H1 (cell line): ENCODE data around the gene FSIP1. TPM values are rescaled to one million over a fixed set of nuclear protein-coding genes. Genes with fewer than 3 reads are reported as not detected.

Source experiments
- CTCF ChIA-PET: fragments of 300-600 bp; sonication (Branson Sonifier 250); formaldehyde crosslinking; loops from one replicate; lab custom pipeline; 2021; ENCODE audit not compliant: partially characterized antibody; lab: Charles Lee
- POLR2A ChIA-PET: fragments of 300-600 bp; sonication (Branson Sonifier 250); formaldehyde crosslinking; loops from one replicate; lab custom pipeline; 2021; ENCODE audit warnings: inconsistent platforms; ENCODE audit not compliant: partially characterized antibody; lab: Charles Lee
- DNase-seq, 2 experiments: peaks; one replicate each; pipeline versions ENCODE4 v3.0.0 to v3.0.0-alpha.2; 2010 to 2022; ENCODE audit warnings: low spot score in 2 of 2, low read depth in 1 of 2, mixed read lengths in 1 of 2
- FAIRE-seq: peaks from 2 replicates; lab custom pipeline; 2011; peaks lifted over from hg19 to GRCh38; lab: Jason Lieb, UNC
- H2AFZ ChIP-seq: 2 replicates; pipeline ENCODE4 v1.8.1; 2012; ENCODE audit warnings: low read length, inconsistent platforms
- H2AK5ac ChIP-seq: 2 replicates; pipeline ENCODE4 v1.6.1; 2013; ENCODE audit warnings: low read depth, low read length
- H2BK120ac ChIP-seq: replicated peaks from 2 replicates; pipeline ENCODE3; 2013; ENCODE audit warnings: low read depth, low read length, inconsistent platforms
- H2BK12ac ChIP-seq: 2 replicates; pipeline ENCODE4 v1.6.1; 2013; ENCODE audit warnings: low read depth, low read length
- H2BK15ac ChIP-seq: 2 replicates; pipeline ENCODE4 v1.6.1; 2013; ENCODE audit warnings: low read length
- H2BK20ac ChIP-seq: 2 replicates; pipeline ENCODE4 v1.6.1; 2013; ENCODE audit warnings: low read length
- H2BK5ac ChIP-seq: 2 replicates; pipeline ENCODE4 v1.6.1; 2013; ENCODE audit warnings: low read depth, low read length
- H3K14ac ChIP-seq: 2 replicates; pipeline ENCODE4 v1.6.1; 2013; ENCODE audit warnings: inconsistent platforms; ENCODE audit not compliant: insufficient read length
- H3K18ac ChIP-seq: 2 replicates; pipeline ENCODE4 v1.6.1; 2013; ENCODE audit warnings: low read length; ENCODE audit errors: extremely low read depth
- H3K23ac ChIP-seq: 2 replicates; pipeline ENCODE4 v1.6.1; 2013; ENCODE audit warnings: inconsistent platforms; ENCODE audit not compliant: insufficient read length
- H3K23me2 ChIP-seq: 2 replicates; pipeline ENCODE4 v1.6.1; 2013; ENCODE audit warnings: low read depth, low read length
- H3K27ac ChIP-seq: 2 replicates; pipeline ENCODE4 v1.6.1; 2011; ENCODE audit warnings: low read depth, low read length, inconsistent platforms
- H3K27me3 ChIP-seq, 4 experiments: replicated peaks in 1 of 4; 1 replicate in 1 of 4; 2 replicates in 3 of 4; pipeline versions ENCODE4 v1.6.1 to v1.8.1; 2011 to 2013; ENCODE audit warnings: low read length in 3 of 4, mild to moderate bottlenecking in 3 of 4, inconsistent platforms in 2 of 4, mixed read lengths in 2 of 4, moderate library complexity in 1 of 4; ENCODE audit not compliant: control insufficient read depth in 3 of 4, insufficient read depth in 3 of 4; ENCODE audit errors: extremely low read depth in 1 of 4
- H3K36me3 ChIP-seq, 4 experiments: 2 replicates each; pipeline versions ENCODE4 v1.6.1 to v1.8.1; 2011 to 2013; ENCODE audit warnings: mild to moderate bottlenecking in 4 of 4, low read length in 3 of 4, moderate library complexity in 2 of 4, control low read depth in 1 of 4, inconsistent platforms in 1 of 4; ENCODE audit not compliant: insufficient read depth in 4 of 4, control insufficient read depth in 2 of 4
- H3K4ac ChIP-seq: replicated peaks from 2 replicates; pipeline ENCODE3; 2013; ENCODE audit warnings: low read length, low read depth, mixed read lengths, inconsistent platforms; ENCODE audit not compliant: insufficient read length
- H3K4me1 ChIP-seq, 4 experiments: replicated peaks in 1 of 4; 1 replicate in 1 of 4; 2 replicates in 3 of 4; pipeline versions ENCODE4 v1.6.1 to v1.8.1; 2011 to 2013; ENCODE audit warnings: low read length in 3 of 4, inconsistent platforms in 2 of 4, mixed read lengths in 1 of 4; ENCODE audit not compliant: insufficient read depth in 4 of 4, control insufficient read depth in 3 of 4
- H3K4me2 ChIP-seq, 2 experiments: 2 replicates each; pipeline versions ENCODE4 v1.6.1 to v1.8.1; 2011 to 2013; ENCODE audit warnings: low read depth in 2 of 2, low read length in 2 of 2, control low read depth in 1 of 2, inconsistent platforms in 1 of 2, mild to moderate bottlenecking in 1 of 2; ENCODE audit not compliant: insufficient read depth in 1 of 2
- H3K4me3 ChIP-seq, 4 experiments: fragments of 200-600, 300-600 bp in 1 of 4; sonication (generic), shearing (Covaris generic), sonication (Bioruptor Twin) in 1 of 4; 2 replicates each; pipeline versions ENCODE4 v1.5.1 to v1.8.1; 2011 to 2016; ENCODE audit warnings: low read length in 4 of 4, low read depth in 3 of 4, control low read depth in 2 of 4, inconsistent platforms in 2 of 4, mild to moderate bottlenecking in 2 of 4, mixed read lengths in 1 of 4, moderate library complexity in 1 of 4; ENCODE audit not compliant: insufficient read depth in 2 of 4; ENCODE audit errors: extremely low read depth in 1 of 4
- H3K56ac ChIP-seq: replicated peaks from 2 replicates; pipeline ENCODE3; 2013; ENCODE audit warnings: low read depth, mild to moderate bottlenecking, mixed read lengths, low read length, inconsistent platforms; ENCODE audit not compliant: insufficient read length
- H3K79me1 ChIP-seq: 2 replicates; pipeline ENCODE4 v1.6.1; 2013; ENCODE audit warnings: low read depth, low read length, control low read depth
- H3K79me2 ChIP-seq, 2 experiments: 2 replicates each; pipeline versions ENCODE4 v1.6.1 to v1.8.1; 2012 to 2013; ENCODE audit warnings: low read length in 2 of 2, mild to moderate bottlenecking in 2 of 2, inconsistent platforms in 1 of 2; ENCODE audit not compliant: insufficient read depth in 2 of 2, control insufficient read depth in 1 of 2
- H3K9ac ChIP-seq, 4 experiments: replicated peaks in 1 of 4; 1 replicate in 1 of 4; 2 replicates in 3 of 4; pipeline versions ENCODE4 v1.6.1 to v1.8.1; 2011 to 2013; ENCODE audit warnings: low read depth in 3 of 4, low read length in 3 of 4, control low read depth in 2 of 4, mild to moderate bottlenecking in 2 of 4, moderate library complexity in 2 of 4, inconsistent platforms in 1 of 4; ENCODE audit errors: extremely low read depth in 1 of 4
- H3K9me3 ChIP-seq, 2 experiments: 2 replicates each; pipeline versions ENCODE4 v1.6.1 to v1.8.1; 2012 to 2013; ENCODE audit warnings: mild to moderate bottlenecking in 2 of 2, moderate library complexity in 2 of 2, control low read depth in 1 of 2, inconsistent platforms in 1 of 2, low read depth in 1 of 2, low read length in 1 of 2, mixed read lengths in 1 of 2; ENCODE audit not compliant: insufficient read depth in 2 of 2
- H4K20me1 ChIP-seq, 2 experiments: replicated peaks in 1 of 2; 2 replicates each; pipeline versions ENCODE3 to v1.8.1; 2011 to 2013; ENCODE audit warnings: inconsistent platforms in 2 of 2, low read length in 2 of 2, mild to moderate bottlenecking in 1 of 2; ENCODE audit not compliant: insufficient read depth in 2 of 2, control insufficient read depth in 1 of 2
- H4K5ac ChIP-seq: 2 replicates; pipeline ENCODE4 v1.6.1; 2013; ENCODE audit warnings: low read length, low read depth, mixed read lengths, inconsistent platforms; ENCODE audit not compliant: insufficient read length
- H4K8ac ChIP-seq: 2 replicates; pipeline ENCODE4 v1.8.0; 2013; ENCODE audit warnings: mild to moderate bottlenecking, moderate library complexity, low read length, inconsistent platforms; ENCODE audit not compliant: insufficient read depth; ENCODE audit errors: extremely low read depth
- H4K91ac ChIP-seq: replicated peaks from 2 replicates; pipeline ENCODE3; 2013; ENCODE audit warnings: low read length, mixed read lengths, inconsistent platforms; ENCODE audit not compliant: insufficient read length
- CHD1 ChIP-seq: IDR thresholded peaks from 2 replicates; pipeline ENCODE4 v1.6.1; 2012; ENCODE audit warnings: low read depth, low read length, improper control_type of control experiment
- WGBS, 2 experiments: shearing (Covaris generic) in 1 of 2; methylation state at CpG; one replicate each; pipeline versions ENCODE4 v1.1.6 to v1.1.7; 2013 to 2015; ENCODE audit warnings: low lambda C conversion rate in 2 of 2, mixed read lengths in 2 of 2, inconsistent platforms in 1 of 2, low coverage in 1 of 2, missing lambda C conversion rate in 1 of 2; ENCODE audit not compliant: insufficient replicate concordance in 2 of 2, insufficient coverage in 1 of 2, insufficient read length in 1 of 2; ENCODE audit errors: extremely low coverage in 1 of 2, missing lambda C conversion rate in 1 of 2; 5-methylcytosine and 5-hydroxymethylcytosine counted together
- polyA plus RNA-seq, 7 experiments: library from polyadenylated mRNA; depleted of rRNA in 3 of 7; stranded (reverse) in 5 of 7; unstranded in 2 of 7; fragments of >200 nt in 5 of 7; fragments of 200-250 nt in 2 of 7; gene quantifications; 1 replicate in 5 of 7; 2 replicates in 1 of 7; 4 replicates in 1 of 7; pipeline versions ENCODE4 v1.2.1 to v1.2.3, GENCODE V29; 2011 to 2013; ENCODE audit warnings: missing spikeins in 2 of 7, mixed read lengths in 2 of 7
- total RNA-seq: library from RNA; stranded (reverse); fragmentation: NEBNext Ultra II Directional; extraction: Animal tissue kit (Norgen Biotek cat#: 25700); gene quantifications from 2 replicates; pipeline ENCODE4 v1.2.1, GENCODE V29; 2021

FSIP1 gene
- total and polyA plus RNA-seq, 2 of the 8 experiments (the other 6 are each of a cell fraction or from before 2014, with no cell fraction given): 0.18 to 1.3 TPM

GRCh38 chr15:39609166-39609916 lies 173.3 kb downstream of the FSIP1 start:
- Histone ChIP-seq H3K4me2 (no peak overlapping the region), H2AK5ac (no peak overlapping the region), H3K4ac (no peak overlapping the region), H2BK15ac (no peak overlapping the region), H3K18ac (no peak overlapping the region), H2BK120ac (no peak overlapping the region), H2AFZ (no peak overlapping the region), H4K8ac (no peak overlapping the region), H4K20me1 (no peaks in the 10 kb centered on the region), H2BK12ac (no peak overlapping the region), H3K4me3 (no peak overlapping the region), H2BK20ac (no peak overlapping the region), H3K9me3 (peaks cover 0 to 2% of the 10 kb centered on the region in 2 experiments; a peak in 2 of 4 replicates), H3K23me2 (no peaks in the 10 kb centered on the region), H2BK5ac (no peak overlapping the region), H3K27me3 (no peaks in the 10 kb centered on the region), H3K4me1 (no peaks in the 10 kb centered on the region), H3K9ac (no peak overlapping the region), H4K91ac (no peak overlapping the region), H3K56ac (no peak overlapping the region), H3K23ac (no peak overlapping the region), H3K79me2 (no peaks in the 10 kb centered on the region), H3K14ac (no peak overlapping the region), H4K5ac (no peak overlapping the region), H3K36me3 (no peaks in the 10 kb centered on the region), H3K79me1 (no peaks in the 10 kb centered on the region), H3K27ac (no peak overlapping the region)
- DNase-seq: no peak
- no peak for TF ChIP-seq CHD1
- POLR2A ChIA-PET: interaction anchor here (1.3 to 4.4 kb wide), 2 partner anchors 28 to 29 kb away, joined by 5 to 16 read pairs; partner anchors contain the start of gene THBS1
- FAIRE-seq: no peak
- 80% methylated on average over 4 of the region's 4 CpGs; no CpG with 5 or more reads in 1 of the 2 experiments for WGBS, 2 experiments
- CTCF ChIA-PET: interaction anchor here (1.0 to 3.9 kb wide), 3 partner anchors 8 to 147 kb away, joined by 4 to 18 read pairs (median 4); no protein-coding TSS in a partner anchor
